Gastrocnemius medialis (tissue), 4 donors: Measurements from ENCODE around the gene LCAT. TPM values are rescaled to one million over a fixed set of nuclear protein-coding genes. Genes with fewer than 3 reads are reported as not detected.

ENCODE experiments used
- ATAC-seq, 2 donors: fragments of 150-250 bp; one replicate each; pipeline ENCODE4 v1.9.1; 2016
- DNase-seq, 2 donors: peaks; one replicate each; pipeline ENCODE4 v3.0.0-alpha.2; 2019
- H3K27ac ChIP-seq, 4 donors: fragments of 200-600 bp; sonication (generic); 1 replicate in 1 of 4; 2 replicates in 3 of 4; pipeline ENCODE4 v1.5.1; 2016 to 2018; ENCODE audit warnings: mild to moderate bottlenecking in 2 of 4, moderate library complexity in 1 of 4
- H3K27me3 ChIP-seq, 3 donors: fragments of 200-600 bp; sonication (generic) in 2 of 3; 1 replicate in 1 of 3; 2 replicates in 2 of 3; pipeline versions ENCODE4 v1.5.1 to v1.6.0; 2016 to 2019; ENCODE audit warnings: mild to moderate bottlenecking in 1 of 3, moderate library complexity in 1 of 3
- H3K36me3 ChIP-seq, 2 donors: fragments of 200-600 bp; sonication (generic) in 1 of 2; one replicate each; pipeline ENCODE4 v1.5.1; 2017 to 2018
- H3K4me1 ChIP-seq, 2 donors: fragments of 200-600 bp; sonication (generic) in 1 of 2; one replicate each; pipeline ENCODE4 v1.5.1; 2016 to 2017; ENCODE audit warnings: mild to moderate bottlenecking in 2 of 2
- H3K4me3 ChIP-seq, 4 donors: fragments of 200-600 bp; sonication (generic) in 3 of 4; 1 replicate in 1 of 4; 2 replicates in 3 of 4; pipeline ENCODE4 v1.5.1; 2016 to 2019; ENCODE audit warnings: mild to moderate bottlenecking in 2 of 4
- H3K9me3 ChIP-seq, 3 donors: fragments of 200-600 bp; sonication (generic) in 2 of 3; 1 replicate in 1 of 3; 2 replicates in 2 of 3; pipeline ENCODE4 v1.5.1; 2016 to 2019
- CTCF ChIP-seq, 5 experiments: fragments of 450-650 bp in 3 of 5; fragments of 200-600 bp in 2 of 5; sonication (generic) in 2 of 5; IDR thresholded peaks in 4 of 5; conservative IDR thresholded peaks in 1 of 5; 1 replicate in 4 of 5; 2 replicates in 1 of 5; pipeline ENCODE4 v1.5.1; 2016 to 2019; ENCODE audit warnings: antibody characterized with exemption in 5 of 5, mild to moderate bottlenecking in 3 of 5, moderate library complexity in 3 of 5
- POLR2A ChIP-seq, 2 donors: fragments of 450-650 bp; IDR thresholded peaks; one replicate each; pipeline ENCODE4 v1.6.1; 2017; ENCODE audit warnings: antibody characterized with exemption in 2 of 2, mild to moderate bottlenecking in 2 of 2, moderate library complexity in 2 of 2
- in situ Hi-C, 4 donors: fragments of 200-750 bp; cut with MboI; loops; one replicate each; pipeline versions ENCODE4 v1.15.0 to v1.8.0; 2017; ENCODE audit warnings: low sequenced_read_pairs in 4 of 4
- intact Hi-C: fragments of 100-400 bp; cut with DNase I; formaldehyde crosslinking; loops from one replicate; pipeline ENCODE4 v1.15.1; 2023; ENCODE audit warnings: low total_unique reads
- total RNA-seq, 4 donors: library from RNA; depleted of rRNA; stranded (reverse); fragments of >200 nt; gene quantifications; one replicate each; pipeline versions ENCODE4 v1.1.0 to v1.2.3, GENCODE V29; 2016

The LCAT gene
- total RNA-seq, 4 donors from 2014 or later, result 2.5 to 18.7 (median 3.5) TPM

DNA sequence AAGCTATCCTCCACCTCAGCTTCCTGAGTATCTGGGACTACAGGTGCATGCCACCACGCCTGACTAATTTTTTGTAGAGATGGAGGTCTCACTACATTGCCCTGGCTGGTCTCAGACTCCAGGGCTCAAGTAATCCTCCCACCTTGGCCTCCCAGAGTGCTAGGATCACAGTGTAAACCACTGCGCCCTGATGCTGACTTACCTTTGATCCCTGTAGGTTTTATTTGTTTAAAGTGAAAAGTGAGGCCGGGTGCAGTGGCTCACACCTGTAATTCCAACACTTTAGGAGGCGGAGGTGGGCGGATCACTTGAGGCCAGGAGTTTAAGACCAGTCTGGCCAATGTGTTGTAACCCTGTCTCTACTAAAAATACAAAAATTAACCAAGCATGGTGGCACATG lies 42.2 kb downstream of the LCAT start:
- DNase-seq (no peak), ATAC-seq (no peak)
- in situ Hi-C loops (no loop called here), intact Hi-C loops (no loop called here)
- Histone ChIP-seq H3K27ac (no peak overlapping the region), H3K36me3 (no peaks in the 10 kb centered on the region), H3K9me3 (no peaks in the 10 kb centered on the region), H3K4me3 (no peak overlapping the region), H3K27me3 (no peaks in the 10 kb centered on the region), H3K4me1 (peaks cover 27 to 30% of the 10 kb centered on the region in 2 donors)
- TF ChIP-seq POLR2A (IDR thresholded peaks at IDR 0.05) (no peak), CTCF (IDR thresholded peaks at IDR 0.05 in 4 of 5, conservative IDR thresholded peaks at IDR 0.05 in 1 of 5) (no peak)

DNA sequence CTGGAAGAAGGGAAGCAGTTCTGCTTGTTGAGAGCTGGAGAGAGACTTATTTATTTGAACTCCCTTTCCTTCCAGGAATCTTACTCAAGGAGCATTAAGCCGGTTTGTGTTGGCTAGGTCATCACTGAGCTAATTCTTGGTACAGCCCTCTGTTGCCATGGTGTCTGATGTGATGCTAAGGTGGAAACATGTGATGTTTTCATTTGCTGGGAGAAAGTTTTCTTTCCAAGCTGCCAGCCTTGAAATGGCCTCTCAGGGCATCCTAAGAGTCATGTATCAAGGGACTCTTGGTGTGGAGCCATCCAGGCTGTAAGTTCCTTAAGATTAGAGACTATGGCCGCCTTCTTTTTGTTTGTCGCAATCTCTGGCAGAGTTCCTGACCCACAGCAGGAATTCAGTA lies 46.7 kb downstream of the LCAT start:
- in situ Hi-C loops, result no loop called here
- no peak for ATAC-seq
- intact Hi-C loops, result no loop called here
- H3K9me3 ChIP-seq, result no peaks in the 10 kb centered on the region
- no peak overlapping the region for H3K4me3 ChIP-seq
- DNase-seq, result no peak
- peaks cover 50 to 59% of the 10 kb centered on the region in 2 donors for H3K4me1 ChIP-seq
- H3K27ac ChIP-seq, result peak overlapping the region; percentile 70 to 100 (median 94)
- no peaks in the 10 kb centered on the region for H3K27me3 ChIP-seq
- TF ChIP-seq POLR2A (IDR thresholded peaks at IDR 0.05) (no peak), CTCF (IDR thresholded peaks at IDR 0.05 in 4 of 5, conservative IDR thresholded peaks at IDR 0.05 in 1 of 5) (no peak)
- no peaks in the 10 kb centered on the region for H3K36me3 ChIP-seq

DNA sequence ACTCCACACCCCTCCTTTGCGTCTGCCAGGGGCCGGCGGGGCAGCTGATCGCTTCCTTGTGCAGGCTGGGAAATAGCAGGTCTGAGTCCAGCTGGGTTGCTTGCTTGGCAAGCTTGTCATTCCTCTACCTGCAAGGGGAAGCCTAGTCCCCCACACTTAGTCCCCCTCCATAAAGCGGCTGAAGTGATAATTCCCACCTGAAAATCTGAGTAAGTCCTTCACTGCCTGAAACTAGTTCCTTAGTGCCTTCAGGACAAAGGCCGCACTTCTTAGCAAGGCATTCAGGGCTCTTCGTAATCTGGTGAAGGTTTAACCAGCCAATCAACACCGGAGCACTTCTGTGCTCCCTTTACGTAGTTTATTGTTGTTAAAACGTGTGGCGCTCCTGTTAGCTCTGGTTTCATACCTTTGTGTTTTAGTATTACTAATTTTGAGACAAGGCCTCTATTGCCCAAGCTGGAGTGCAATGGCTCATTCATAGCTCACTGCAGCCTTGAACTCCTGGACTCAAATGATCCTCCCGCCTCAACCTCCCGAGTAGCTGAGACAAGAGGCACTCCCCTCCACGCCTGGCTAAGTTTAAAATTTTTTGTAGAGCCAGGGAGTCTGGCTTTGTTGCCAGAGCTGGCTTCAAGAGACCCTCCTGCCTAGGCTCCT lies 50.0 kb downstream of the LCAT start:
- H3K27ac ChIP-seq, result peak overlapping the region; percentile 90 to 100 (median 96)
- peak in 1 of 2 donors; percentile 72 for DNase-seq
- peaks cover 44 to 57% of the 10 kb centered on the region in 2 donors for H3K4me1 ChIP-seq
- H3K9me3 ChIP-seq, result no peaks in the 10 kb centered on the region
- intact Hi-C loops, result loop anchor here (1.0 kb wide), 2 partner anchors 23 to 93 kb away; no protein-coding TSS in a partner anchor
- no peaks in the 10 kb centered on the region for H3K27me3 ChIP-seq
- no peak for TF ChIP-seq CTCF (IDR thresholded peaks at IDR 0.05 in 4 of 5, conservative IDR thresholded peaks at IDR 0.05 in 1 of 5)
- TF ChIP-seq POLR2A (IDR thresholded peaks at IDR 0.05), result no peak
- H3K36me3 ChIP-seq, result no peaks in the 10 kb centered on the region
- peak overlapping the region; percentile 87 to 99 (median 91) for H3K4me3 ChIP-seq
- ATAC-seq, result peak in 1 of 2 donors; percentile 5
- in situ Hi-C loops, result no loop called here

- Histone ChIP-seq H3K36me3 (no peaks in the 10 kb centered on the region), H3K4me3 (peak within 1 kb of the TSS; percentile 87 to 99 (median 91)), H3K4me1 (peaks cover 44 to 50% of the 10 kb centered on the region in 2 donors), H3K27ac (peak within 1 kb of the TSS; percentile 90 to 100 (median 96)), H3K9me3 (no peaks in the 10 kb centered on the region), H3K27me3 (no peaks in the 10 kb centered on the region)
- peak; percentile 95 to 97 for DNase-seq
- peak in 2 of 5 experiments; percentile 20 to 24 for TF ChIP-seq CTCF (IDR thresholded peaks at IDR 0.05 in 4 of 5, conservative IDR thresholded peaks at IDR 0.05 in 1 of 5)
- peak; percentile 98 for TF ChIP-seq POLR2A (IDR thresholded peaks at IDR 0.05)
- in situ Hi-C loops (no loop called here), intact Hi-C loops (loop anchor here (1.0 kb wide), 2 partner anchors 24 to 94 kb away; no protein-coding TSS in a partner anchor)
- peak; percentile 93 to 95 for ATAC-seq
These were observed 50.8 kb downstream of the LCAT start, which contains the start of gene PSKH1 for GRCh38 chr16:67892899-67893742. Gene PSKH1 (plus strand): TSS chr16:67893254. CDS start chr16:67908750, 15,496 bp downstream.
